GM12878 (cell line): ENCODE data around the gene DGKQ. TPM values are rescaled to one million over a fixed set of nuclear protein-coding genes. Genes with fewer than 3 reads are reported as not detected.

ENCODE experiments used
- ATAC-seq: fragments of 200-7000 bp; cut with Tn5 transposase; 3 replicates; pipeline ENCODE4 v1.9.1; 2020; ENCODE audit warnings: mild to moderate bottlenecking, moderate library complexity
- BruUV-seq: library from RNA; stranded (reverse); fragments of 400-500 nt; replicated peaks from 2 replicates; lab custom pipeline; 2021; lab: Mats Ljungman, UMichigan
- CTCF ChIA-PET: fragments of 300-600 bp; sonication (Branson Sonifier 250); formaldehyde crosslinking; extraction: SDS; loops from one replicate; lab custom pipeline; 2021; ENCODE audit warnings: inconsistent platforms; lab: Yijun Ruan, JAX
- POLR2A ChIA-PET: fragments of 350-600 bp; formaldehyde crosslinking; extraction: SDS; loops from one replicate; lab custom pipeline; 2021; ENCODE audit warnings: inconsistent platforms; lab: Charles Lee
- RAD21 ChIA-PET: fragments of 300-600 bp; sonication (Branson Sonifier 250); formaldehyde crosslinking; loops from one replicate; lab custom pipeline; 2023; ENCODE audit warnings: antibody characterized with exemption; ENCODE audit not compliant: unreplicated experiment; lab: Charles Lee
- SMC1A ChIA-PET: fragments of 300-600 bp; sonication (Branson Sonifier 250); formaldehyde crosslinking; loops from one replicate; lab custom pipeline; 2023; ENCODE audit not compliant: unreplicated experiment, uncharacterized antibody; lab: Charles Lee
- DNase-seq: peaks from one replicate; pipeline ENCODE4 v3.0.0-alpha.2; 2011; ENCODE audit warnings: low read depth, low spot score
- FAIRE-seq: peaks from 3 replicates; lab custom pipeline; 2011; peaks lifted over from hg19 to GRCh38; lab: Jason Lieb, UNC
- H2AFZ ChIP-seq: 2 replicates; pipeline ENCODE4 v1.6.0; 2011; ENCODE audit warnings: low read depth, low read length, control low read depth; ENCODE audit not compliant: control insufficient read depth
- H3K27ac ChIP-seq: 2 replicates; pipeline ENCODE4 v1.5.1; 2011; ENCODE audit warnings: control low read depth; ENCODE audit not compliant: control insufficient read depth, insufficient read depth
- H3K27me3 ChIP-seq, 2 experiments: replicated peaks in 1 of 2; 2 replicates each; pipeline versions ENCODE4 v1.6.0 to v1.6.1; 2011; ENCODE audit warnings: low read length in 1 of 2; ENCODE audit not compliant: control insufficient read depth in 2 of 2, insufficient read depth in 2 of 2
- H3K36me3 ChIP-seq, 2 experiments: 2 replicates each; pipeline ENCODE4 v1.5.1; 2011; ENCODE audit warnings: low read length in 1 of 2; ENCODE audit not compliant: control insufficient read depth in 2 of 2, insufficient read depth in 2 of 2
- H3K4me1 ChIP-seq: 2 replicates; pipeline ENCODE4 v1.6.1; 2011; ENCODE audit warnings: mild to moderate bottlenecking, low read length, moderate library complexity, mixed read lengths; ENCODE audit not compliant: control insufficient read depth, insufficient read depth
- H3K4me2 ChIP-seq: 2 replicates; pipeline ENCODE4 v1.6.0; 2011; ENCODE audit warnings: control low read depth; ENCODE audit not compliant: control insufficient read depth, insufficient read depth
- H3K4me3 ChIP-seq: fragments of 200-600 bp; sonication (generic); 2 replicates; pipeline ENCODE4 v1.5.1; 2016
- H3K79me2 ChIP-seq: 2 replicates; pipeline ENCODE4 v1.6.0; 2011; ENCODE audit warnings: low read length; ENCODE audit not compliant: control insufficient read depth, insufficient read depth
- H3K9ac ChIP-seq: 2 replicates; pipeline ENCODE4 v1.8.0; 2011; ENCODE audit warnings: low read length, control low read depth, mixed read lengths; ENCODE audit not compliant: control insufficient read depth, insufficient read depth
- H3K9me3 ChIP-seq: replicated peaks from 3 replicates; pipeline ENCODE4 v1.5.1; 2011; ENCODE audit warnings: mild to moderate bottlenecking, low read length; ENCODE audit not compliant: control insufficient read depth, insufficient read depth
- H4K20me1 ChIP-seq: 2 replicates; pipeline ENCODE4 v1.6.0; 2011; ENCODE audit not compliant: control insufficient read depth, insufficient read depth
- CREM ChIP-seq: IDR thresholded peaks from 2 replicates; pipeline ENCODE4 v1.6.1; 2014; ENCODE audit warnings: antibody characterized with exemption, low read depth
- CUX1 ChIP-seq: IDR thresholded peaks from 2 replicates; pipeline ENCODE4 v1.6.1; 2012; ENCODE audit warnings: improper control_type of control experiment, low read depth, low read length; ENCODE audit not compliant: insufficient replicate concordance
- DPF2 ChIP-seq: fragments of 450-650 bp; IDR thresholded peaks from 2 replicates; pipeline ENCODE4 v1.6.1; 2017; ENCODE audit warnings: mild to moderate bottlenecking
- ESRRA ChIP-seq: IDR thresholded peaks from 2 replicates; pipeline ENCODE4 v1.6.1; 2012; ENCODE audit warnings: mild to moderate bottlenecking, low read length, improper control_type of control experiment
- MAX ChIP-seq: IDR thresholded peaks from 2 replicates; pipeline ENCODE4 v1.6.1; 2012; ENCODE audit warnings: low read depth, low read length, improper control_type of control experiment
- MEF2A ChIP-seq: IDR thresholded peaks from 2 replicates; pipeline ENCODE4 v1.6.1; 2011; ENCODE audit warnings: low read depth, mild to moderate bottlenecking, low read length, moderate library complexity; ENCODE audit not compliant: insufficient read depth
- MEF2B ChIP-seq: fragments of 450-650 bp; IDR thresholded peaks from 2 replicates; pipeline ENCODE4 v1.6.1; 2018; ENCODE audit warnings: mild to moderate bottlenecking, moderate library complexity; ENCODE audit not compliant: partially characterized antibody, poor library complexity, severe bottlenecking
- NBN ChIP-seq: fragments of 450-650 bp; IDR thresholded peaks from 2 replicates; pipeline ENCODE4 v1.6.1; 2016
- NR2C1 ChIP-seq: fragments of 450-650 bp; IDR thresholded peaks from 2 replicates; pipeline ENCODE4 v1.6.1; 2017; ENCODE audit warnings: antibody characterized with exemption, mild to moderate bottlenecking, moderate library complexity
- NR2F1 ChIP-seq: fragments of 450-650 bp; conservative IDR thresholded peaks from 2 replicates; pipeline ENCODE4 v1.6.1; 2017; ENCODE audit warnings: mild to moderate bottlenecking
- PAX5 ChIP-seq: IDR thresholded peaks from 2 replicates; pipeline ENCODE4 v1.6.1; 2011; ENCODE audit warnings: low read depth, low read length, borderline replicate concordance
- RAD51 ChIP-seq: fragments of 450-650 bp; IDR thresholded peaks from 2 replicates; pipeline ENCODE4 v1.6.1; 2016; ENCODE audit warnings: moderate library complexity, mild to moderate bottlenecking, inconsistent platforms
- RUNX3 ChIP-seq: IDR thresholded peaks from 2 replicates; pipeline ENCODE4 v1.6.1; 2012; ENCODE audit warnings: low read length, inconsistent platforms
- SMARCA5 ChIP-seq: fragments of 450-650 bp; IDR thresholded peaks from 2 replicates; pipeline ENCODE4 v1.6.1; 2017; ENCODE audit warnings: mild to moderate bottlenecking
- SRF ChIP-seq, 2 experiments: IDR thresholded peaks; 2 replicates each; pipeline ENCODE4 v1.6.1; 2011; ENCODE audit warnings: low read depth in 2 of 2, low read length in 2 of 2, mild to moderate bottlenecking in 1 of 2, moderate library complexity in 1 of 2
- STAT3 ChIP-seq: IDR thresholded peaks from 2 replicates; pipeline ENCODE4 v1.6.1; 2011; ENCODE audit warnings: low read depth, low read length, improper control_type of control experiment
- YBX1 ChIP-seq: fragments of 450-650 bp; IDR thresholded peaks from 2 replicates; pipeline ENCODE4 v1.6.1; 2016; ENCODE audit warnings: antibody characterized with exemption
- ZNF24 ChIP-seq: fragments of 450-650 bp; IDR thresholded peaks from 2 replicates; pipeline ENCODE4 v1.6.1; 2017; ENCODE audit warnings: antibody characterized with exemption, mild to moderate bottlenecking
- WGBS: methylation state at CpG from one replicate; pipeline ENCODE4 v1.1.6; 2016; ENCODE audit warnings: low lambda C conversion rate; ENCODE audit not compliant: insufficient replicate concordance, insufficient coverage; ENCODE audit errors: missing lambda C conversion rate; 5-methylcytosine and 5-hydroxymethylcytosine counted together
- in situ Hi-C: fragments of 300-500 bp; cut with MboI; formaldehyde crosslinking; loops from 9 replicates; pipeline ENCODE4 v1.14.3; 2018; ENCODE audit warnings: mixed read lengths
- intact Hi-C: fragments of 100-400 bp; cut with micrococcal nuclease; formaldehyde crosslinking; loops from one replicate; pipeline ENCODE4 v1.14.2; 2022; ENCODE audit not compliant: unreplicated experiment
- polyA plus RNA-seq, 11 experiments: library from polyadenylated mRNA; depleted of rRNA in 4 of 11; unstranded in 6 of 11; stranded (reverse) in 5 of 11; fragments of >200 nt; fragmentation: Nextera tagmentation in 4 of 11; fragmentation: Illumina TruSeq in 1 of 11; extraction: Ambion mirVana in 4 of 11; extraction: Trizol in 1 of 11; gene quantifications; 1 replicate in 1 of 11; 2 replicates in 10 of 11; pipeline versions ENCODE4 v1.2.1 to v1.2.3, GENCODE V29; 2011 to 2016; ENCODE audit warnings: inconsistent platforms in 2 of 11, missing spikeins in 2 of 11, low read depth in 1 of 11
- total RNA-seq, 4 experiments: library from RNA; depleted of rRNA in 3 of 4; stranded (reverse); fragments of >200 nt in 3 of 4; fragmentation: Illumina TruSeq in 1 of 4; extraction: Trizol in 1 of 4; gene quantifications; 2 replicates each; pipeline versions ENCODE4 v1.2.1 to v1.2.3, GENCODE V29; 2013 to 2021

DGKQ gene
- total and polyA plus RNA-seq, 10 of the 15 experiments (the other 5 are each of a cell fraction or from before 2014, with no cell fraction given) = 0.11 to 10.5 (median 1.4) TPM

GRCh38 chr4:1022051-1022738, 48.8 kb upstream of the DGKQ start (continued):
- TF ChIP-seq CUX1 (no peak), STAT3 (no peak), ZNF24 (no peak)

GRCh38 chr4:1021386-1022050, 48.1 kb upstream of the DGKQ start:
- Histone ChIP-seq H3K4me3 (no peak overlapping the region), H2AFZ (no peak overlapping the region), H3K4me2 (peak overlapping the region; percentile 44; the same call in 1 of the 2 replicates), H3K9ac (no peak overlapping the region), H3K27ac (no peak overlapping the region; the same call in 1 of the 2 replicates), H3K36me3 (no peaks in the 10 kb centered on the region), H4K20me1 (no peaks in the 10 kb centered on the region), H3K9me3 (no peaks in the 10 kb centered on the region), H3K4me1 (peaks cover 17% of the 10 kb centered on the region), H3K27me3 (no peaks in the 10 kb centered on the region), H3K79me2 (no peaks in the 10 kb centered on the region)
- peak; percentile 86 for ATAC-seq
- intact Hi-C loops = no loop called here
- ChIA-PET POLR2A (interaction anchor here (1.7 kb wide), 1 partner anchor 55 kb away, joined by 3 read pairs; no protein-coding TSS in a partner anchor), RAD21 (no interaction called here), CTCF (interaction anchor here (0.6 kb wide), 1 partner anchor 154 kb away, joined by 3 read pairs; no protein-coding TSS in a partner anchor), SMC1A (no interaction called here)
- peak; percentile 41 for DNase-seq
- in situ Hi-C loops = no loop called here
- BruUV-seq = no TSS peak
- peak; percentile 44 for FAIRE-seq
- WGBS = 18% methylated on average over 19 of the region's 19 CpGs
- peak; percentile 29; the same call in 1 of the 2 replicates for TF ChIP-seq RUNX3
- peak; percentile 98 for TF ChIP-seq NR2F1
- TF ChIP-seq YBX1 = no peak
- TF ChIP-seq NBN = peak; percentile 64; the same call in 1 of the 2 replicates
- TF ChIP-seq SRF (IDR thresholded peaks at IDR 0.05; ENCODE audit: low read depth in 2 of 2, low read length in 2 of 2) = peak in 1 of 2 experiments; percentile 58; a peak in 1 of 4 replicates
- peak; percentile 81; the same call in 1 of the 2 replicates for TF ChIP-seq DPF2
- TF ChIP-seq SMARCA5 = 0 out of 2 replicates have a peak, but pooled peaks have one; percentile 51
- 0 out of 2 replicates have a peak, but pooled peaks have one; percentile 19 for TF ChIP-seq CREM
- TF ChIP-seq NR2C1 = peak; percentile 78; the same call in 1 of the 2 replicates
- peak; percentile 92 for TF ChIP-seq MEF2B
- TF ChIP-seq RAD51 = no peak
- peak; percentile 46; the same call in 1 of the 2 replicates for TF ChIP-seq MAX
- peak; percentile 16; the same call in 1 of the 2 replicates for TF ChIP-seq PAX5
- no peak for TF ChIP-seq MEF2A
- TF ChIP-seq ESRRA = peak; percentile 66; the same call in 1 of the 2 replicates
